IMR-90 (cell line): ENCODE measurements around the gene HCRTR1.

ENCODE experiments used
- BHLHE40 ChIP-seq: fragments of 150-350 bp; IDR thresholded peaks from 2 replicates; pipeline ENCODE4 v1.6.1; 2016; ENCODE audit warnings: mild to moderate bottlenecking, low read depth, low read length
- CHD1 ChIP-seq: IDR thresholded peaks from 2 replicates; pipeline ENCODE4 v1.6.1; 2012; ENCODE audit warnings: low read depth, low read length, improper control_type of control experiment
- CTCF ChIP-seq: conservative IDR thresholded peaks from 2 replicates; pipeline ENCODE4 v1.5.1; 2012; ENCODE audit warnings: mild to moderate bottlenecking, low read depth, low read length, improper control_type of control experiment
- FOS ChIP-seq: fragments of 150-350 bp; IDR thresholded peaks from 2 replicates; pipeline ENCODE4 v1.6.1; 2016; ENCODE audit warnings: low read depth, low read length
- MAZ ChIP-seq: IDR thresholded peaks from 2 replicates; pipeline ENCODE4 v1.6.1; 2012; ENCODE audit warnings: low read depth, mild to moderate bottlenecking, low read length, improper control_type of control experiment, moderate library complexity, borderline replicate concordance
- POLR2A ChIP-seq: IDR thresholded peaks from 2 replicates; pipeline ENCODE4 v1.6.1; 2012; ENCODE audit warnings: mild to moderate bottlenecking, low read depth, low read length
- RCOR1 ChIP-seq: IDR thresholded peaks from 2 replicates; pipeline ENCODE4 v1.6.1; 2012; ENCODE audit warnings: mild to moderate bottlenecking, low read length, improper control_type of control experiment; ENCODE audit not compliant: insufficient replicate concordance
- RFX5 ChIP-seq: IDR thresholded peaks from 2 replicates; pipeline ENCODE4 v1.8.0; 2012; ENCODE audit warnings: low read depth, mild to moderate bottlenecking, low read length, moderate library complexity

GRCh38 chr1:31668303-31668883 lies 50.9 kb downstream of the HCRTR1 start:
- TF ChIP-seq MAZ, result no peak
- no peak for TF ChIP-seq BHLHE40
- no peak for TF ChIP-seq CTCF
- TF ChIP-seq RFX5, result no peak
- no peak for TF ChIP-seq POLR2A
- TF ChIP-seq CHD1, result no peak
- no peak for TF ChIP-seq RCOR1
- TF ChIP-seq FOS, result no peak
